Stimulated activated CD4-positive, alpha-beta T cell treated with anti-CD3 and anti-CD28 coated beads, Interleukin-4, amount 100 ng/mL, for 1 hour (primary cell): ENCODE measurements around the gene ZNF101.
A peak's percentile ranks its signal among the peaks of the same experiment; 100 is the strongest.

Experiments used
- DNase-seq: peaks from one replicate; pipeline ENCODE4 v3.0.0-alpha.2; 2020

Gene ZNF101

GRCh38 chr19:19668230-19669012 is at the start of gene ZNF101:
TSS of gene ZNF101 (plus strand) at chr19:19668839. CDS start at chr19:19668964, 125 bp downstream.
- DNase-seq, result peak; percentile 95

- no peak for DNase-seq
Observed at GRCh38 chr19:19619181-19619848, 49.3 kb upstream of the ZNF101 start.

GRCh38 chr19:19619849-19620210 is 48.8 kb upstream of the ZNF101 start:
- DNase-seq, result no peak

GRCh38 chr19:19623383-19623782 is 45.3 kb upstream of the ZNF101 start:
- DNase-seq, result no peak

GRCh38 chr19:19624032-19624570 is 44.5 kb upstream of the ZNF101 start:
- DNase-seq, result no peak

- no peak for DNase-seq
Observed at GRCh38 chr19:19626516-19627472, 41.8 kb upstream of the ZNF101 start.

- peak; percentile 75 for DNase-seq
Observed at GRCh38 chr19:19627621-19628500, 40.8 kb upstream of the ZNF101 start, which contains the start of gene LPAR2. TSS of gene LPAR2 (minus strand) at chr19:19628220. CDS start at chr19:19627275, 945 bp downstream.

- DNase-seq, result peak; percentile 55
Observed at GRCh38 chr19:19628501-19629134, 40.0 kb upstream of the ZNF101 start.

GRCh38 chr19:19630062-19630414 is 38.6 kb upstream of the ZNF101 start:
- DNase-seq, result no peak

GRCh38 chr19:19630426-19630825 is 38.2 kb upstream of the ZNF101 start:
- no peak for DNase-seq

- DNase-seq, result no peak
Observed at GRCh38 chr19:19631346-19631745, 37.3 kb upstream of the ZNF101 start.

GRCh38 chr19:19632661-19633060 is 36.0 kb upstream of the ZNF101 start:
- no peak for DNase-seq

GRCh38 chr19:19633711-19634515 is 34.7 kb upstream of the ZNF101 start:
- DNase-seq, result no peak

GRCh38 chr19:19634516-19635312 is 33.9 kb upstream of the ZNF101 start:
- no peak for DNase-seq

GRCh38 chr19:19635313-19635702 is 33.3 kb upstream of the ZNF101 start:
- DNase-seq, result no peak

GRCh38 chr19:19636573-19637185 is 32.0 kb upstream of the ZNF101 start:
- DNase-seq, result no peak

- no peak for DNase-seq
Observed at GRCh38 chr19:19637186-19637522, 31.5 kb upstream of the ZNF101 start.

GRCh38 chr19:19637523-19638251 is 31.0 kb upstream of the ZNF101 start:
- no peak for DNase-seq
